GM12865 (cell line): Measurements from ENCODE around the gene PRAF2.

Source experiments
- DNase-seq: peaks from one replicate; pipeline ENCODE4 v3.0.0; 2010; ENCODE audit warnings: low read depth
- H3K4me3 ChIP-seq: 2 replicates; pipeline ENCODE4 v1.5.1; 2011; ENCODE audit warnings: mild to moderate bottlenecking, low read depth, low read length, control low read depth
- CTCF ChIP-seq: IDR thresholded peaks from 2 replicates; pipeline ENCODE4 v1.5.1; 2011; ENCODE audit warnings: low read length, control low read depth, low read depth, inconsistent platforms; ENCODE audit not compliant: insufficient read depth; ENCODE audit errors: missing control alignments

PRAF2 gene

GRCh38 chrX:49067285-49068120, 6.3 kb downstream of the PRAF2 start:
- TF ChIP-seq CTCF: no peak
- DNase-seq: no peak
- H3K4me3 ChIP-seq: no peak overlapping the region

- no peak for DNase-seq
- H3K4me3 ChIP-seq: no peak overlapping the region
- TF ChIP-seq CTCF: no peak
Observed at GRCh38 chrX:49066690-49067089, 7.1 kb downstream of the PRAF2 start.

- H3K4me3 ChIP-seq: no peak overlapping the region
- TF ChIP-seq CTCF: no peak
- DNase-seq: no peak
Observed at GRCh38 chrX:49066278-49066677, 7.5 kb downstream of the PRAF2 start.

GRCh38 chrX:49064735-49065134, 9.1 kb downstream of the PRAF2 start:
- no peak for DNase-seq
- no peak overlapping the region for H3K4me3 ChIP-seq
- TF ChIP-seq CTCF: no peak

GRCh38 chrX:49064303-49064702, 9.5 kb downstream of the PRAF2 start:
- H3K4me3 ChIP-seq: no peak overlapping the region
- no peak for TF ChIP-seq CTCF
- no peak for DNase-seq

GRCh38 chrX:49063715-49064114, 10.1 kb downstream of the PRAF2 start:
- H3K4me3 ChIP-seq: no peak overlapping the region
- no peak for TF ChIP-seq CTCF
- no peak for DNase-seq

- TF ChIP-seq CTCF: no peak
- DNase-seq: no peak
- H3K4me3 ChIP-seq: no peak overlapping the region
Observed at GRCh38 chrX:49061916-49062315, 11.9 kb downstream of the PRAF2 start.
